IMR-90 (cell line): ENCODE results near the gene TMEM129.

ENCODE experiments used
- BHLHE40 ChIP-seq: fragments of 150-350 bp; IDR thresholded peaks from 2 replicates; pipeline ENCODE4 v1.6.1; 2016; ENCODE audit warnings: mild to moderate bottlenecking, low read depth, low read length
- CEBPB ChIP-seq: IDR thresholded peaks from 2 replicates; pipeline ENCODE4 v1.6.1; 2012; ENCODE audit warnings: low read depth, low read length, improper control_type of control experiment
- CHD1 ChIP-seq: IDR thresholded peaks from 2 replicates; pipeline ENCODE4 v1.6.1; 2012; ENCODE audit warnings: low read depth, low read length, improper control_type of control experiment
- CTCF ChIP-seq: conservative IDR thresholded peaks from 2 replicates; pipeline ENCODE4 v1.5.1; 2012; ENCODE audit warnings: mild to moderate bottlenecking, low read depth, low read length, improper control_type of control experiment
- ELK1 ChIP-seq: fragments of 150-350 bp; IDR thresholded peaks from 2 replicates; pipeline ENCODE4 v1.6.1; 2016; ENCODE audit warnings: low read depth, mild to moderate bottlenecking, low read length, moderate library complexity, borderline replicate concordance
- MAFK ChIP-seq: IDR thresholded peaks from 2 replicates; pipeline ENCODE4 v1.6.1; 2012; ENCODE audit warnings: low read depth, low read length, improper control_type of control experiment
- MAZ ChIP-seq: IDR thresholded peaks from 2 replicates; pipeline ENCODE4 v1.6.1; 2012; ENCODE audit warnings: low read depth, mild to moderate bottlenecking, low read length, improper control_type of control experiment, moderate library complexity, borderline replicate concordance
- MXI1 ChIP-seq: IDR thresholded peaks from 2 replicates; pipeline ENCODE4 v1.6.1; 2012; ENCODE audit warnings: low read depth, mild to moderate bottlenecking, low read length, moderate library complexity, borderline replicate concordance
- NFE2L2 ChIP-seq: fragments of 150-350 bp; IDR thresholded peaks from 2 replicates; pipeline ENCODE4 v1.6.1; 2016; ENCODE audit warnings: low read depth, mild to moderate bottlenecking, low read length
- POLR2A ChIP-seq: IDR thresholded peaks from 2 replicates; pipeline ENCODE4 v1.6.1; 2012; ENCODE audit warnings: mild to moderate bottlenecking, low read depth, low read length
- RAD21 ChIP-seq: IDR thresholded peaks from 2 replicates; pipeline ENCODE4 v1.6.1; 2012; ENCODE audit warnings: low read length, improper control_type of control experiment
- RFX5 ChIP-seq: IDR thresholded peaks from 2 replicates; pipeline ENCODE4 v1.8.0; 2012; ENCODE audit warnings: low read depth, mild to moderate bottlenecking, low read length, moderate library complexity
- SMC3 ChIP-seq: fragments of 150-350 bp; IDR thresholded peaks from 2 replicates; pipeline ENCODE4 v1.6.1; 2016; ENCODE audit warnings: low read depth, mild to moderate bottlenecking, antibody characterized with exemption, low read length, moderate library complexity
- USF2 ChIP-seq: fragments of 150-350 bp; IDR thresholded peaks from 2 replicates; pipeline ENCODE4 v1.6.1; 2017; ENCODE audit warnings: mild to moderate bottlenecking, antibody characterized with exemption, low read length, low read depth

- TF ChIP-seq RAD21 (no peak), CTCF (no peak), MAFK (no peak), CEBPB (no peak), MXI1 (no peak), MAZ (no peak), USF2 (no peak), NFE2L2 (no peak), POLR2A (no peak), BHLHE40 (no peak), ELK1 (no peak), RFX5 (no peak), SMC3 (no peak), CHD1 (no peak)
These were observed 24.6 kb upstream of the TMEM129 start for GRCh38 chr4:1745697-1746096.
